Duodenal mucosa (tissue), 2 donors: ENCODE results near the gene FPGT.
"Not testable (repeated sequence)": the region's sequence is repeated elsewhere in the genome, so short reads cannot be mapped to it uniquely, and the experiment has no call there.

Experiments
- H3K27ac ChIP-seq: one replicate; pipeline ENCODE4 v1.7.0; 2013; ENCODE audit warnings: low read depth, low read length
- H3K27me3 ChIP-seq, 2 donors: one replicate each; pipeline ENCODE4 v1.7.0; 2013; ENCODE audit warnings: low read length in 2 of 2, control low read depth in 1 of 2; ENCODE audit not compliant: insufficient read depth in 2 of 2, control insufficient read depth in 1 of 2
- H3K36me3 ChIP-seq, 2 donors: one replicate each; pipeline ENCODE4 v1.7.0; 2013; ENCODE audit warnings: low read length in 2 of 2, control low read depth in 1 of 2; ENCODE audit not compliant: insufficient read depth in 2 of 2, control insufficient read depth in 1 of 2
- H3K4me1 ChIP-seq, 2 donors: one replicate each; pipeline ENCODE4 v1.7.0; 2013; ENCODE audit warnings: low read length in 2 of 2, control low read depth in 1 of 2; ENCODE audit not compliant: insufficient read depth in 2 of 2, control insufficient read depth in 1 of 2
- H3K4me3 ChIP-seq, 2 donors: one replicate each; pipeline ENCODE4 v1.7.0; 2013; ENCODE audit warnings: low read length in 2 of 2, low read depth in 1 of 2
- H3K9ac ChIP-seq, 2 donors: one replicate each; pipeline ENCODE4 v1.7.0; 2013; ENCODE audit warnings: low read length in 2 of 2, low read depth in 1 of 2
- H3K9me3 ChIP-seq, 2 donors: one replicate each; pipeline ENCODE4 v1.7.0; 2013; ENCODE audit warnings: low read length in 2 of 2, control low read depth in 1 of 2; ENCODE audit not compliant: control insufficient read depth in 1 of 2

Gene FPGT

DNA sequence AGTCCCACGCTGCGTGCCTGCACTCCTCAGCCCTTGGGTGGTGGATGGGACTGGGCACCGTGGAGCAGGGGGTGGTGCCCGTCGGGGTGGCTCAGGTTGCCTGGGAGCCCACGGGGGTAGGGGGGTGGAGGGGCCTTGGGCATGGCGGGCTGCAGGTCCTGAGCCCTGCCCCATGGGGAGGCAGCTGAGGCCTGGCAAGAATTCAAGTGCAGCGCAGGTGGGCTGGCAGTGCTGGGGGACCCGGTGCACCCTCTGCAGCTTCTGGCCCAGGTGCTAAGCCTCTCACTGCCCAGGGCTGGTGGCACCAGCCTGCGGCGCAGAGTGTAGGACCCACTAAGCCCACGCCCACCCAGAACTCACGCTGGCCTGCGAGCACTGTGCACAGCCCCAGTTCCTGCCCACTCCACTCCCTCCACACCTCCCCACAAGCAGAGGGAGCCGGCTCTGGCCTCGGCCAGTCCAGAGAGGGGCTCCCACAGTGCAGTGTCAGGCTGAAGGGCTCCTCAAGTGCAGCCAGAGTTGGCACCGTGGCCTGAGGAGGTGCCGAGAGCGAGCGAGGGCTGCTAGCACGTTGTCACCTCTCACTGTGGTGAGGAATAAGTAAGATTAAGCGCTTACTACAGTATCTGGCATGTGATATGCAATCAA is 50.0 kb downstream of the FPGT start:
- Histone ChIP-seq H3K4me3 (no peak overlapping the region), H3K36me3 (no peaks in the 10 kb centered on the region), H3K9me3 (no peaks in the 10 kb centered on the region), H3K27ac (no peak overlapping the region), H3K9ac (no peak overlapping the region), H3K27me3 (no peaks in the 10 kb centered on the region), H3K4me1 (no peaks in the 10 kb centered on the region)

DNA sequence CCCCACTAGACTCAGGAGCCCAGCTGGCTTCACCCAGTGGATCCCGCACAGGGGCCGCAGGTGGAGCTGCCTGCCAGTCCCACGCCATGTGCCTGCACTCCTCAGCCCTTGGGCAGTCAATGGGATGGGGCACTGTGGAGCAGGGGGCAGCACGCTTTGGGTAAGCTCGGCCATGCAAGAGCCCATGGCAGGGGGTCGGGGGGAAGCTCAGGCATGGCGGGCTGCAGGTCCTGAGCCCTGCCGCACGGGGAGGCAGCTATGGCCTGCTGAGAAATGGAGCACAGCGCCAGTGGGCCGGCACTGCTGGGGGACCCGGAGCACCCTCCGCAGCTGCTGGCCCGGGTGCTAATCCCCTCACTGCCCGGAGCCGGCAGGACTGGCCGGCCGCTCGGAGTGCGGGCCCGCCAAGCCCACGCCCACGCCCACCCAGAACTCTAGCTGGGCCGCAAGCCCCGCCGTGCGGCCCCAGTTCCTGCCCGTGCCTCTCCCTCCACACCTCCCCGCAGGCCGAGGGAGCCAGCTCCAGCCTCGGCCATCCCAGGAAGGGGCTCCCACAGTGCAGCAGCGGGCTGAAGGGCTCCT is 55.3 kb downstream of the FPGT start:
- not testable (repeated sequence) for H3K9me3 ChIP-seq, H3K27ac ChIP-seq, H3K27me3 ChIP-seq, H3K9ac ChIP-seq, H3K4me3 ChIP-seq, H3K36me3 ChIP-seq, H3K4me1 ChIP-seq
